Neural cell (in vitro differentiated cells): ENCODE results near the gene ZNF837. TPM values are rescaled to one million over a fixed set of nuclear protein-coding genes. Genes with fewer than 3 reads are reported as not detected.

Experiments used
- H2AFZ ChIP-seq: fragments of 200-600, 300-800 bp; sonication (generic), shearing (Covaris generic); 2 replicates; pipeline ENCODE4 v1.6.0; 2014; ENCODE audit warnings: low read depth, mild to moderate bottlenecking, antibody characterized with exemption, low read length, moderate library complexity
- H3F3A ChIP-seq: fragments of 200-600 bp; shearing (Covaris generic); 2 replicates; pipeline ENCODE4 v1.6.1; 2016; ENCODE audit warnings: mild to moderate bottlenecking, moderate library complexity, mixed read lengths, antibody characterized with exemption, low read length; ENCODE audit not compliant: insufficient read depth, poor library complexity, severe bottlenecking
- H3K27ac ChIP-seq: fragments of 200-600, 300-800 bp; sonication (generic), shearing (Covaris generic); 2 replicates; pipeline ENCODE4 v1.5.1; 2014; ENCODE audit warnings: mild to moderate bottlenecking, low read length, moderate library complexity
- H3K27me3 ChIP-seq: fragments of 300-800, 200-600 bp; sonication (generic), shearing (Covaris generic); 2 replicates; pipeline ENCODE4 v1.6.0; 2014; ENCODE audit warnings: mild to moderate bottlenecking, low read depth, low read length, moderate library complexity; ENCODE audit not compliant: insufficient read depth
- H3K36me3 ChIP-seq: fragments of 300-800, 200-600 bp; sonication (generic), shearing (Covaris generic); 2 replicates; pipeline ENCODE4 v1.5.1; 2014; ENCODE audit warnings: mild to moderate bottlenecking, antibody characterized with exemption, low read length, moderate library complexity; ENCODE audit not compliant: insufficient read depth
- H3K4me2 ChIP-seq: fragments of 300-800, 200-600 bp; sonication (generic), shearing (Covaris generic); 2 replicates; pipeline ENCODE4 v1.6.0; 2014; ENCODE audit warnings: mild to moderate bottlenecking, low read length
- H3K4me3 ChIP-seq: fragments of 300-800, 200-600 bp; sonication (generic), shearing (Covaris generic); 2 replicates; pipeline ENCODE4 v1.5.1; 2014; ENCODE audit warnings: mild to moderate bottlenecking, low read length, moderate library complexity
- H3K79me2 ChIP-seq: fragments of 200-600 bp; shearing (Covaris generic); replicated peaks from 2 replicates; pipeline ENCODE4 v1.6.0; 2014; ENCODE audit warnings: mild to moderate bottlenecking, low read length, moderate library complexity; ENCODE audit not compliant: insufficient read depth
- H3K9ac ChIP-seq: fragments of 300-800, 200-600 bp; sonication (generic), shearing (Covaris generic); 2 replicates; pipeline ENCODE4 v1.6.1; 2016; ENCODE audit warnings: mild to moderate bottlenecking, low read length, mixed read lengths
- H3K9me2 ChIP-seq: fragments of 200-600 bp; shearing (Covaris generic); 2 replicates; pipeline ENCODE4 v1.6.1; 2016; ENCODE audit warnings: mild to moderate bottlenecking, low read length, mixed read lengths; ENCODE audit not compliant: insufficient read depth
- H3K9me3 ChIP-seq: fragments of 200-600, 300-800 bp; sonication (generic), shearing (Covaris generic); 2 replicates; pipeline ENCODE4 v1.6.1; 2016; ENCODE audit warnings: mild to moderate bottlenecking, mixed run types, low read length, moderate library complexity, mixed read lengths
- H4K20me1 ChIP-seq: fragments of 200-600 bp; shearing (Covaris generic); 2 replicates; pipeline ENCODE4 v1.6.1; 2016; ENCODE audit warnings: mild to moderate bottlenecking, mixed run types; ENCODE audit not compliant: insufficient read depth
- EP300 ChIP-seq: fragments of 450-650 bp; conservative IDR thresholded peaks from 2 replicates; pipeline ENCODE4 v1.6.1; 2014; ENCODE audit warnings: antibody characterized with exemption, mild to moderate bottlenecking, moderate library complexity; ENCODE audit not compliant: poor library complexity, severe bottlenecking
- EZH2 ChIP-seq: fragments of 200-600, 300-800 bp; shearing (Covaris generic), sonication (generic); IDR thresholded peaks from 2 replicates; pipeline ENCODE4 v1.6.1; 2014; ENCODE audit warnings: antibody characterized with exemption, low read length, borderline replicate concordance, mild to moderate bottlenecking; ENCODE audit not compliant: insufficient read depth, poor library complexity, severe bottlenecking
- MXI1 ChIP-seq: fragments of 450-650 bp; conservative IDR thresholded peaks from 2 replicates; pipeline ENCODE4 v1.6.1; 2014; ENCODE audit warnings: antibody characterized with exemption, mild to moderate bottlenecking; ENCODE audit not compliant: poor library complexity, severe bottlenecking
- POLR2AphosphoS5 ChIP-seq: IDR thresholded peaks from 2 replicates; pipeline ENCODE4 v1.6.1; 2012
- RAD21 ChIP-seq: fragments of 450-650 bp; conservative IDR thresholded peaks from 2 replicates; pipeline ENCODE4 v1.6.1; 2014; ENCODE audit warnings: antibody characterized with exemption, mild to moderate bottlenecking, moderate library complexity
- SMC3 ChIP-seq: fragments of 450-650 bp; conservative IDR thresholded peaks from 2 replicates; pipeline ENCODE4 v1.6.1; 2014; ENCODE audit warnings: antibody characterized with exemption, mild to moderate bottlenecking, moderate library complexity; ENCODE audit not compliant: poor library complexity
- TAF1 ChIP-seq: IDR thresholded peaks from 2 replicates; pipeline ENCODE4 v1.6.1; 2012; ENCODE audit warnings: low read depth
- polyA plus RNA-seq: library from polyadenylated mRNA; depleted of rRNA; stranded (reverse); fragments of >200 nt; gene quantifications from 2 replicates; pipeline ENCODE4 v1.2.3, GENCODE V29; 2014
- TF ChIP-seq, protein P1 (sequence below): fragments of 450-650 bp; IDR thresholded peaks from 2 replicates; pipeline ENCODE4 v1.5.1; 2014; ENCODE audit warnings: antibody characterized with exemption, mild to moderate bottlenecking, moderate library complexity; ENCODE audit not compliant: poor library complexity, severe bottlenecking
- TF ChIP-seq, protein P2 (sequence below): IDR thresholded peaks from 2 replicates; pipeline ENCODE4 v1.6.1; 2012; ENCODE audit warnings: borderline replicate concordance

Gene ZNF837
- polyA plus RNA-seq, 1 donor from 2014 or later = 4.5 TPM

GRCh38 chr19:58393725-58394033, 12.8 kb upstream of the ZNF837 start:
- H3K27me3 ChIP-seq = no peaks in the 10 kb centered on the region
- H4K20me1 ChIP-seq = no peaks in the 10 kb centered on the region
- peaks cover 7% of the 10 kb centered on the region for H3K79me2 ChIP-seq
- H3K4me2 ChIP-seq = no peak overlapping the region
- H3K4me3 ChIP-seq = no peak overlapping the region
- no peaks in the 10 kb centered on the region for H3F3A ChIP-seq
- no peak overlapping the region for H3K27ac ChIP-seq
- no peak for TF ChIP-seq TAF1
- no peak for TF ChIP-seq MXI1
- TF ChIP-seq, protein P1, sequence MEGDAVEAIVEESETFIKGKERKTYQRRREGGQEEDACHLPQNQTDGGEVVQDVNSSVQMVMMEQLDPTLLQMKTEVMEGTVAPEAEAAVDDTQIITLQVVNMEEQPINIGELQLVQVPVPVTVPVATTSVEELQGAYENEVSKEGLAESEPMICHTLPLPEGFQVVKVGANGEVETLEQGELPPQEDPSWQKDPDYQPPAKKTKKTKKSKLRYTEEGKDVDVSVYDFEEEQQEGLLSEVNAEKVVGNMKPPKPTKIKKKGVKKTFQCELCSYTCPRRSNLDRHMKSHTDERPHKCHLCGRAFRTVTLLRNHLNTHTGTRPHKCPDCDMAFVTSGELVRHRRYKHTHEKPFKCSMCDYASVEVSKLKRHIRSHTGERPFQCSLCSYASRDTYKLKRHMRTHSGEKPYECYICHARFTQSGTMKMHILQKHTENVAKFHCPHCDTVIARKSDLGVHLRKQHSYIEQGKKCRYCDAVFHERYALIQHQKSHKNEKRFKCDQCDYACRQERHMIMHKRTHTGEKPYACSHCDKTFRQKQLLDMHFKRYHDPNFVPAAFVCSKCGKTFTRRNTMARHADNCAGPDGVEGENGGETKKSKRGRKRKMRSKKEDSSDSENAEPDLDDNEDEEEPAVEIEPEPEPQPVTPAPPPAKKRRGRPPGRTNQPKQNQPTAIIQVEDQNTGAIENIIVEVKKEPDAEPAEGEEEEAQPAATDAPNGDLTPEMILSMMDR = no peak
- TF ChIP-seq EZH2 = no peak
- TF ChIP-seq POLR2AphosphoS5 = no peak
- TF ChIP-seq EP300 = no peak
- TF ChIP-seq, protein P2, sequence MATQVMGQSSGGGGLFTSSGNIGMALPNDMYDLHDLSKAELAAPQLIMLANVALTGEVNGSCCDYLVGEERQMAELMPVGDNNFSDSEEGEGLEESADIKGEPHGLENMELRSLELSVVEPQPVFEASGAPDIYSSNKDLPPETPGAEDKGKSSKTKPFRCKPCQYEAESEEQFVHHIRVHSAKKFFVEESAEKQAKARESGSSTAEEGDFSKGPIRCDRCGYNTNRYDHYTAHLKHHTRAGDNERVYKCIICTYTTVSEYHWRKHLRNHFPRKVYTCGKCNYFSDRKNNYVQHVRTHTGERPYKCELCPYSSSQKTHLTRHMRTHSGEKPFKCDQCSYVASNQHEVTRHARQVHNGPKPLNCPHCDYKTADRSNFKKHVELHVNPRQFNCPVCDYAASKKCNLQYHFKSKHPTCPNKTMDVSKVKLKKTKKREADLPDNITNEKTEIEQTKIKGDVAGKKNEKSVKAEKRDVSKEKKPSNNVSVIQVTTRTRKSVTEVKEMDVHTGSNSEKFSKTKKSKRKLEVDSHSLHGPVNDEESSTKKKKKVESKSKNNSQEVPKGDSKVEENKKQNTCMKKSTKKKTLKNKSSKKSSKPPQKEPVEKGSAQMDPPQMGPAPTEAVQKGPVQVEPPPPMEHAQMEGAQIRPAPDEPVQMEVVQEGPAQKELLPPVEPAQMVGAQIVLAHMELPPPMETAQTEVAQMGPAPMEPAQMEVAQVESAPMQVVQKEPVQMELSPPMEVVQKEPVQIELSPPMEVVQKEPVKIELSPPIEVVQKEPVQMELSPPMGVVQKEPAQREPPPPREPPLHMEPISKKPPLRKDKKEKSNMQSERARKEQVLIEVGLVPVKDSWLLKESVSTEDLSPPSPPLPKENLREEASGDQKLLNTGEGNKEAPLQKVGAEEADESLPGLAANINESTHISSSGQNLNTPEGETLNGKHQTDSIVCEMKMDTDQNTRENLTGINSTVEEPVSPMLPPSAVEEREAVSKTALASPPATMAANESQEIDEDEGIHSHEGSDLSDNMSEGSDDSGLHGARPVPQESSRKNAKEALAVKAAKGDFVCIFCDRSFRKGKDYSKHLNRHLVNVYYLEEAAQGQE = no peak
- TF ChIP-seq SMC3 = no peak
- no peak for TF ChIP-seq RAD21
- no peak overlapping the region for H2AFZ ChIP-seq
- H3K36me3 ChIP-seq = no peaks in the 10 kb centered on the region
- H3K9me2 ChIP-seq = no peaks in the 10 kb centered on the region
- no peaks in the 10 kb centered on the region for H3K9me3 ChIP-seq
- H3K9ac ChIP-seq = no peak overlapping the region

DNA sequence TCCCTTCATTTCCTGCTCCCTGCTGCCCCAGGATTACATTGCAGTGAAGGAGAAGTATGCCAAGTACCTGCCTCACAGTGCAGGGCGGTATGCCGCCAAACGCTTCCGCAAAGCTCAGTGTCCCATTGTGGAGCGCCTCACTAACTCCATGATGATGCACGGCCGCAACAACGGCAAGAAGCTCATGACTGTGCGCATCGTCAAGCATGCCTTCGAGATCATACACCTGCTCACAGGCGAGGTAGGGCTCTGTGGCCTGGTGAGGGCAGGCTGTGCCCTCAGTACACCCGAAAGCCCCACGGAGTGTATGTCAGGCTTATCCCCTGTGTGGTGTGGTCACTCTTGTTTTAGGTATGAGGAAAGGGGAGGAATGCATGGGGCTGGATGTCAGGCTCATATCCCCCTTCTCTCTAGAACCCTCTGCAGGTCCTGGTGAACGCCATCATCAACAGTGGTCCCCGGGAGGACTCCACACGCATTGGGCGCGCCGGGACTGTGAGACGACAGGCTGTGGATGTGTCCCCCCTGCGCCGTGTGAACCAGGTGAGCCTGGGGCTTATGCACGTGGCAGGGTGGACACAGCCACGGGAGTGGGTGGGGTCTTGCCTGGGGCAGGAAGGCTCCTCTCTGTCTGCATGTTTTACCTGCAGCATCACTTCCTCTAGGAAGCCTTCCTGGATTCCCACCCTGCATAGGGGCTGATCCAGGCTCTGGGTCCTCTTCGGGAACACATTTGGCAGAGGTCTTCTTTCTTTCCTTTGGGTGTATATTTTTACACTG, 12.3 kb upstream of the ZNF837 start:
- H3K9ac ChIP-seq = no peak overlapping the region
- TF ChIP-seq, protein P2 = no peak
- TF ChIP-seq EZH2 (no peak), TAF1 (no peak), SMC3 (no peak), EP300 (no peak), RAD21 (no peak), MXI1 (no peak), POLR2AphosphoS5 (no peak)
- TF ChIP-seq, protein P1 = no peak
- no peaks in the 10 kb centered on the region for H3K27me3 ChIP-seq
- peaks cover 10% of the 10 kb centered on the region for H3K79me2 ChIP-seq
- no peaks in the 10 kb centered on the region for H3F3A ChIP-seq
- H3K36me3 ChIP-seq = no peaks in the 10 kb centered on the region
- no peak overlapping the region for H3K27ac ChIP-seq
- no peak overlapping the region for H3K4me3 ChIP-seq
- no peaks in the 10 kb centered on the region for H3K9me2 ChIP-seq
- no peaks in the 10 kb centered on the region for H3K9me3 ChIP-seq
- H3K4me2 ChIP-seq = no peak overlapping the region
- no peaks in the 10 kb centered on the region for H4K20me1 ChIP-seq
- H2AFZ ChIP-seq = no peak overlapping the region
